Activated T-cell treated with anti-CD3 and anti-CD28 coated beads for 1 hour (primary cell): ENCODE results near the gene AHRR.
"Not testable (repeated sequence)": the region's sequence is repeated elsewhere in the genome, so short reads cannot be mapped to it uniquely, and the experiment has no call there.

Experiments
- DNase-seq: peaks from one replicate; pipeline ENCODE4 v3.0.0-alpha.2; 2020; ENCODE audit warnings: low read depth

The AHRR gene

DNA sequence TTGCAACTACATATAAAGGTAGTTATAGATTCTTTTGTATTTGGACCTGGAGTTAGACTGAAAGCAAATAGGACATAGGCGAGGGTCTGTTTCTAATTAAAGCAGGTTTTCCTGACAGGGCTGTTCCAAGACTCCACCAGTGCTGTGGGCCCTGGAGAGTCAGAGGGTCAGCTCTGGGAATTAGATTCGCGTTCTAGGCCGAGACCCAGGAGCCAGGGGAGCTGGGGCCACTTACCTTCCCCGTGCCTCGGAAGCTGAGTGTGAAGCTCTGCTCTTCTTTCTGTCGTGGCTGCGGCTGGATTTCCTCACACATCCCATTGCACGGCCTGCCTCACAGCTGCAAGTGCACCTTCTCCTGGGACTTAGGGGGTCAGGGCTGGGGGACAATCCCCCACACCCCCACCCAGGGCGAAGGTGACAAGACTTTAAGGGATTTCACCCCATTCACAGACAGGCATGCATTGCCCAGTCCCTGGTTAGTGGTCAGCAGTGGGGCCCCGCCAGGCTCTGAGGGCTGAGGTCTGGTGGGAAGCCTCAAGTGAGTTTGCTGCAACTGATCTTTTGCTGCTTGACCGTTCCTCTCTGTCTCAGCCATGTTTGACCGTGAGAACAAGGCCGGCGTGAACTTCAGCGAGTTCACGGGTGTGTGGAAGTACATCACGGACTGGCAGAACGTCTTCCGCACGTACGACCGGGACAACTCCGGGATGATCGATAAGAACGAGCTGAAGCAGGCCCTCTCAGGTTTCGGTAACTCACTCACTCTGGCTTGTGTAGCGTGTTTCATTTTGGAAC is 15.3 kb upstream of the AHRR start:
- no peak for DNase-seq

DNA sequence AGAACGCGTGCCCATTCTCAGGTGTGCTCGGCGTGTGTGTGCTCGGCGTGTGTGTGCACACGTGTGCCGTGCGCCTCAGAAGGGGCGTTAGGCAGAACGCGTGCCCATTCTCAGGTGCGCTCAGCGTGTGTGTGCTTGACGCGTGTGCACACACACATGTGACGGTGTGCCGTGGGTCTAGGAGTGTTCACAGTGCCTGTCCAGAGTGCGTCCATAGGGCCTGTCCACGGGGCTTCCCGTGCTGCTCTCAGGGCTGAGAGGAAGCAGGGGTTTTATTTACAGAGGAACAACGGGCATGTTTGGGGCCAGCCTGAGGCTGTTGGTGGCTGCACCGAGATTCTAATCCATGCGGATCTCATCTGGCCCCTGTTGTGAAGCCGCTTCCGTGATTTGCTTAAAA is 14.2 kb upstream of the AHRR start:
- no peak for DNase-seq

DNA sequence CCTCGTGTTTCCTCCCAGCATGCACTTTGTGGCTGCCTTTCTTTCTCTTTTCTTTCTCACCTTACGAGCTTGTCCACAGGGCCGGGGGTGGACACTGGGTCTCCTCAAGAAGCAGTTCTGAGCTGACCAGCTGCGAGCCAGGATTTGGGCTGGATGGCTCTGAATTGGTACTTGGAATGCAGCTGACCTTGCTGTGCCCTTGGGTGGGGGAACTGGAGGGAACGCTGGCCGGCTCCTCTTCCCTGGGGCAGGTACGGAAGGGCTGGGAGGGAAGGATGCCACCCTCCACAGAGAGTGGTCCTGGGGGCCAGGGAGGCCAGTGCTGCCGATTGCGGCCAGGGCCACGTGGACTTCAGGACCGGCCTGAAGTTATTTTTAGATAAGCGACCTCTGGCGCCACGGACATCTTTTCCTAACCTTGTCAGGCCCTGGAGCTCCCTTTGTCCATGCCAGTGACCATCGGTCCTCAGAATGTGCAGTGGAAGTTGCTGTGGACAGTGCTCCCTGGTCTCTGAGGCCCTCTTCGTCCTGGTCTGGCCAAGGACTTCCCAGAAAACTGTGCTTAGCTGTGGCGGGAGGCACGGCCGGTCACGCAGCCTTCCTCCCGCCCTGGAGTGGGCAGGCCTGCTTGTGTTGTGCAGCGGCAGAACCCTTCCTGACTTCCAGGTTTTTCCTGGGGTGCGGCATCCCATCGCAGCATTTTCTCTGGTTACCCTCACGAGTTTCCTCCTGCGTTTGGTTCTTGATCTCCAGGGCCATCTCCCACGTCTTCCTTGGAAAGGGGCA is 13.5 kb upstream of the AHRR start:
- DNase-seq, result no peak

DNA sequence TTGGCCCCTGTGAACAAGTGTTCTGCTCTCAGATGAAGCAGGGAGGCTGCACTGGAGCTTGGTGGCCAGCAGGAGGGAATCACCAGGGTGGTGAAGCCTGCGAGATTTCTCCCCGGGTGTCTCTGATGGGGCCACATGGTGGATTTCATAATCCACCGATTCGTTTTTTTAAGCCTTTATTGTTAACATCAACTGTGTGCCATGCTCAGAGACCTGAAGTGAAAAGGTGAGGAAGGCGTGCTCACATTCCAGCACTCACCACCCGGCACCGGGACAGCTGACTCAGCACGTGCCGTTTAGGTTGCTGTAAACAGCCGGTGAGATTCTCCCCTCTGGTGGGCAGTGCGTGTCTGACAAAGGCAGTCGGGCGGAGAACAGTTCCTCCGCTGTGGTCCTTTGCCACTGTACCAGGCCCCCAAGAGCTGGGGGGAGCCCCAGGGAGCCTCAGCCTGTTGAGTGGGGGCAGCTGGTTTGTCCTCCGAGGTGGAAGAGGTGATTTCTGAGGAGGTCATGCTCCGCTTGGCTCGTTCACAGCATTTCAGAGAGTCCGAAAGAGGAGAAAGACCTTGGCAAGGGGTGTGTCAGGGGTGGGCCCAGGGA is 12.7 kb upstream of the AHRR start:
- no peak for DNase-seq

- DNase-seq, result not testable (repeated sequence)
Measured at GRCh38 chr5:309831-310230, 11.7 kb upstream of the AHRR start.

DNA sequence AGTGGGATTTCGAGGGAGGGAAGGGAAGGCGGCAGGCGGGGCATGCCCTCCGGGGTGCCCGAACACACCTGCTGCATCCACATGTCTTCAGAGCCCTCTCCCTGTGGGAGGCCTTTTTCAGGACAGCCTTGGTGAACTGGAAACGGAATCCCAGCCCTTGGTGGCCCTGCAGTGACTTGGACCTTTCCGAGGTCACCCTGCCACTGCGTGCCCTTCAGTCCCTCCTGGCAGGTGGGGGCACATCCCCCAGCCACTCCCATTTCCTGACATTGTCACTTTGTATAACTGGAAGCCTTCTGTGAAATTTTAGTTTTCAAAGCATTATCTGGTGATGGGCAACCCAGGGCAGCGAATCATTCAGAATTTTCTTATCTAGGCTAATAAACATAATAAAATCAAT is 11.0 kb upstream of the AHRR start:
- no peak for DNase-seq

GRCh38 chr5:310941-311434 is 10.5 kb upstream of the AHRR start:
- DNase-seq, result no peak

DNA sequence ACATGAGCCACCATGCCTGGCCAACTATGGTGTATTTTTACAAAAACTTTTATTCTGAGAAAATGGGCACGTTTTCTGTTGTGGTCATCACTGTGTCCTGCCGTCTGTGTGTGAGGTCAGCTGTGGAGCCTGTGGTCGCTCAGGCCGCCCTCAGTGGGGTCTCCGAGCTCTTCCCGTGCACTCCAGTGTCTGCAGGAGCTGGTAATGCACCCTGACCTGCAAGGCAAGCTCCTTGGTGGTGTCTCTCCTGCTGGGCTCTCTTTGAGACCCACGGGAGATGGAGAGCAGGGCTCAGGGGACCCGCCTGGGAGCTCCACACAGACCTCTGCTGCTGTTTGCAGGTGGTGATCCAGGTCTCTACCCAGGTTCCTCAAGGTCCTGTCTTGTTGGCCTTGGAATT is 9.6 kb upstream of the AHRR start:
- no peak for DNase-seq

DNA sequence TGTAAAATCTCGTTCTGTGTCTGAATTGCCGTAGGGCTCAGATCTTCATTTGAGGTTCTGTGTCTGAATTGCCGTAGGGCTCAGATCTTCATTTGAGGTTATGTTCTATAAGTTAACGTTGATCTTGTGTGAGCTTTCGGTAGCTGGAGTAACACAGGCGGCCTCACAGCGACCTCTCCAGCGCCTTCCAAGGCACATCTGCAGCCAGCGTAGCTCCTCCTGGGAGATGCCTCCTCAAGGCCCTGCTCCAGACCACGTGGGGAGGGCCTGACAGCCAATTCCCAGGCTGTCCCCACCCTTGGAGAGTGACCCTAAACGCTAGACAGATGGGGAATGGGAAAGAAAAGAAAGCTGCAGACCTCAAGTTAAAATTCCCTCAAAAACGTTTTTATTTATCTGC is 8.7 kb upstream of the AHRR start:
- no peak for DNase-seq

- DNase-seq, result no peak
Measured at GRCh38 chr5:313265-313664, 8.2 kb upstream of the AHRR start.

GRCh38 chr5:313806-314376 is 7.6 kb upstream of the AHRR start:
- DNase-seq, result no peak

DNA sequence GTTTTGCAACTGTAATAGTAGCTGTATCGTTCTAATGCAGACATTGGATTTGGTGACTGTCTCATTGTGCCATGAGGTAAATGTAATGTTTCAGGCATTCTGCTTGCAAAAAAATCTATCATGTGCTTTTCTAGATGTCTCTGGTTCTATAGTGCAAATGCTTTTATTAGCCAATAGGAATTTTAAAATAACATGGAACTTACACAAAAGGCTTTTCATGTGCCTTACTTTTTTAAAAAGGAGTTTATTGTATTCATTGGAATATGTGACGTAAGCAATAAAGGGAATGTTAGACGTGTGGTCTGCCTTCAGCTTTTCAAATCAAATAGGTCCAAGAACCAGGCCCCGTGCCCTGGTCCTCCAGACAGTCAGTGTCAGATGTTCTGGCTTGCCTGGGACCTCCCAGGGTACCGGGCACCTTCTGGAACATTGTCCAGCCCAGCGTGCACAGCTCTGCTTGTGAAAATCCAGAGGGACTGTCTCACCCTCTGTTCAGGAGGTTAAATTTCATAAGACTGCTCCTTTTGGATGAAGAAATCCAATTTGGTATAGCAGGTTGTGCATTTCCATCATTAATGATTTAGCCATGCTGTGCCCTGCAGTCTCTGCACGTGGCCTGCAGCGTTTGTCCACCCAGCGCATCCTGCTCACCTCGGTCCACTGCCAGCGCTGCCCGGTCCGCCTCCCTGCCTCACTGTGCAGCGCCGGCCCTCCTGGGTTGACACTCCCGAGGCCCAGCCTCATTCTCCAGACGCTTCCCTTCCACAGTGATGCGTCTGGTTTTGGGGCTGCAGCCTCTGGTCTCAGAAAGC is 6.6 kb upstream of the AHRR start:
- no peak for DNase-seq

DNA sequence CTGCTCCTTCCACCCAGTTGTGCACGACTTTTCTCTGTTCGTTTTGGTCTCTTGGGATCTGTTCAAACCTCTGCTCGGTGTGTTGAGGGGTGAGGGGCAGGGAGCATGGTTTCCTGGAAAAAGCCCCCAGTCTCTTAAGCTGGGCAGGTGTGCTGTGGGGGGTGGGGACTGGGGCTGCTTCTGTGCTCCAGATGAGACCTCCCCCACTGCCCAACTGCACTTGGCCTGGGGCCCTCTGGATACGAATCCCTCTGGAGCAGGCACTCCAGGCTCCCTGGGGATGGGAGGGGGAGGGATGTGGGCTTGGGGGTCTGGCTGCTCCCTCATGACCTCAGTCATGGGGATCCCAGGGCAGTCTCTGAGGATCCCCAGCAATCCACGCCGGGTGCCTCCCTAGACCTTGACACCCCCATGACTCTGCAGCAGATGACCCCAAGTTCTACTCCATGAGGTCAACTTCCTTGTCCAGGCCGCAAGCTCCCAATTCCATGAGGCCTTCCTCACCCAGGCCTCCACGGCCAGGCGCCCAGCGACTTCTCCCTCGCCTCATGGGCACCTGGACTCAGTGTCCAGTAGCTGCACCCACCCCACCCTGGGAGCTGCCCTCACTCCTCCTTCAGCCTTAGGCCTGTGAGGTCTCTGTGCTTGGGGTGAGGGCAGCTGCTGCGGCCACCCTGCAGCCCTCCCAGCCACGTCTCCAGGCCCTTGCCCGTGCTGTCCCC is 5.9 kb upstream of the AHRR start:
- DNase-seq, result no peak

DNA sequence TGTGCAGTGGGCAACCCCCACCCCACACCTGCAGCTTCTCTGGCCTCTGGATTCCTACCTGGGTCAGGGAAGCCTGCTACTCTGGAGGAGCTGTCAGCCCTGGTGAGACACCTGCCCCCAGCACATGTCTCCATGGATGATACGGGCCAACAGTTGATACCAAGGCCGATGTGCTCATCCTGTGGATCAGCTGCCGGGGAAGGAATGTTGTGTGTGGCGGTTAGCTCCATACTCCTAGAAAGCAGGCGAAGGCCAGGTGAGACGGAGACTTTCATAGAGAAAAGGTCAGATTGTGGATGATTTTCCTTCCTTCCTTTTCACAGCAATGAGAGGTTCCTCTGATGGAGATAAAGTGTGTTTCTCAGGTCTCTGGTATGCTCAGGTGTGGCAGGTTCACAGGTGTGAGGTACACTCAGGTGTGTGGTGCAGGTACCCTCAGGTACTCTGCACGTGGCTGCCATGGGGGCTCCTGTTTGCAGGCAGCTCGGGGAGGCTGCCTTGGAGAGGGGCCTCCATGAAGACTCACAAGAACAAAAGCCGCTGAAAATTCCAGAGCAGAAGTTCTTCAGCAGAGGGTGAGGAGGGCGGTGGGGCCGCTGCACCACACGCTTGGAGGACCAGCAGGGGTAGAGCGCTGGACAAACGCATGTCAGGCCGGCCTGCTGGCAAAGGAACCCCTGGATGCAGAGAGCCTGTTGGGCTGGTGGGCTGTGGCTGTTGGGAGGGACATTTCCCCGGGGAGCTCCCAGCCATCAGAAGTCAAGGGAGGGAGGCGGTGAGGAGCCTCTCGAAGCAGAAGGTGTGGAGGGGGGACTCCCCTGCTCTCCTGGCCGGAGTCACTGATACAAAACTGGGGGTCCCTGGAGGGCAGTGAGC is 5.1 kb upstream of the AHRR start:
- no peak for DNase-seq

DNA sequence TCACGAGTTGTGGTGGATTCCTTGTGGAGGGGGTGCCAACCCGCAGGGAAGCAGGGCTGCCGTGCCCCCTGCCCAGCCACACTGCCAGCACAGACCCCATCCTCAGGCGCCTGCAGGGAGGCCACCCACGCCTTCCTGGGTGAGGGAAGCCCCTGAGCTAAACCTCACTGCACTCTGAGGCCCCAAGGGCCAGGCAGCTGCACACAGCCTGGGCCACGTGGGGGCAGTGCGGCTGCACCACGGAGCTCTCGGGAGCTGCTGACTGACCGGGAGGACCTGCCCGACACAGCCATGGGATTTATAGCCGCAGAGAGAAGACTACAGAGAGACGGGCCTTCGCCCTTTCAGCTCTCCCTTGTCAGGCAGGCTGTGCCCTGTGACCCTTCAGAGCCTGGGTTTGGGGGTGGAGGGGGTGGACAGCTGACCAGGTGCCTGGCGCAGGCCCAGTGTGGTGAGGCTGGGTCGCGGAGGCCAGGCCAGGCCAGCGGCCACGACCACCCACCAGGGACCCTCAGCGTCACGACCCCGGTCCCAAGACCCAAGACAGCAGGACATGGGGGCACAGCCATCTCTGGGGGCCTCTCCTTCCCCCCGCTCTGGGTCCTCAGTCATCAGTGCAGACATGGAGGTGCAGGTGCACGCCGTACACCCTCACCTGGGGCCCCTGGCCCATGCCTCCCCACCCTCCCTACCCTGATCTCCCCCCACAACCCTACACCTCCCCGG is 4.3 kb upstream of the AHRR start:
- DNase-seq, result no peak

- DNase-seq, result no peak
Measured at GRCh38 chr5:318341-318897, 3.1 kb upstream of the AHRR start.

GRCh38 chr5:318931-319601 is 2.4 kb upstream of the AHRR start:
- no peak for DNase-seq

DNA sequence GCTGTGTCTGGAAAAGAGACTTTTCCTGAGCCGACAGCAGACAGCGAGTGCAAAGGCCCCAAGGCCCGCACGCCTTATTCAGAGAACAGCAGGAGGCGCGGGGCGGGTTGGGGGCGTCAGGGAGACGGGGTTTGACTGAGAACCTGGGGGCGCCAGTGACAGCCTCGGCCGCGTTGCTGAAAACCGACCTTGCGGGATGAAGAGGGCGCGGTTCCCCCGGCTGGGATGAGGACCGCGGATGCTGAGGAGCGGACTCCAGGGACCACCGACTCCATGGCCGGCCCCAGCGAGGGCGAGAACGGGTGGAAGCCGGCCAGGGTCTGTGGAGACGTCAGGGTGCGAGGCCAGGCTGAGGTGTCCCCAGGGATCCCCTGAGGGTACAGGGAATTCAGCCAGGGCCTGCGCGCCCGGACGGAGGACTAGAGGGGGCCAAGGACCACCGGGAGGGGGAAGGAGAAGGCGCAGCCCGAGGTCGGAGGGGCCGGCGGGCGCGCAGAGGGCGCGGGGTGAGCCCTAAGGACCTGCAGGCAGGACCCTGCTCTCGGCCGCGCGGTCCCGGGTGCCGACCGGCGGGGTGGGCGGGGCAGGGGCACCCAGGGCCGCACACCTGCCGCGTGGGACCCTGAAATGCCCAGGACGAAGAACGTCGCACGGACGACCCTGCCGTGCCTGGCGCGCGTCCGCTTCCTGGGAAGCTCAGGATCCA is 837 bp upstream of the AHRR start:
- DNase-seq, result no peak
